Progenitor cell of endocrine pancreas (in vitro differentiated cells): ENCODE measurements around the gene CALHM2. TPM values are rescaled to one million over a fixed set of nuclear protein-coding genes. Genes with fewer than 3 reads are reported as not detected.

Experiments used
- DNase-seq: peaks from one replicate; pipeline ENCODE4 v3.0.0; 2021; ENCODE audit warnings: low spot score; ENCODE audit not compliant: unreplicated experiment
- H3K27ac Mint-ChIP-seq: 2 replicates; pipeline ENCODE4 v1.8.0; 2021; ENCODE audit warnings: mild to moderate bottlenecking, moderate library complexity, mixed read lengths
- H3K27me3 Mint-ChIP-seq: 2 replicates; pipeline ENCODE4 v1.8.0; 2021; ENCODE audit warnings: mixed read lengths
- H3K36me3 Mint-ChIP-seq: 2 replicates; pipeline ENCODE4 v1.8.0; 2022; ENCODE audit warnings: mixed read lengths; ENCODE audit not compliant: insufficient read depth
- H3K4me1 Mint-ChIP-seq: 2 replicates; pipeline ENCODE4 v1.8.0; 2021; ENCODE audit warnings: low read depth, mixed read lengths
- H3K4me3 Mint-ChIP-seq: 2 replicates; pipeline ENCODE4 v1.8.0; 2021; ENCODE audit warnings: low read depth, mild to moderate bottlenecking, moderate library complexity, mixed read lengths
- H3K9me3 Mint-ChIP-seq: 2 replicates; pipeline ENCODE4 v1.8.0; 2021; ENCODE audit warnings: low read depth, mixed read lengths
- long read RNA-seq: library from polyadenylated mRNA; unstranded; transcript quantifications from one replicate; pipeline ENCODE4 v2.0.0, GENCODE V29; 2020
- total RNA-seq: library from RNA; stranded (reverse); gene quantifications from 2 replicates; pipeline ENCODE4 v1.2.1, GENCODE V29; 2021
- TF ChIP-seq, protein P1 (sequence below): fragments of 200-600 bp; sonication (generic); IDR thresholded peaks from one replicate; pipeline ENCODE4 v1.5.0; 2021; ENCODE audit warnings: antibody characterized with exemption, mild to moderate bottlenecking; ENCODE audit not compliant: unreplicated experiment

The CALHM2 gene, protein sequence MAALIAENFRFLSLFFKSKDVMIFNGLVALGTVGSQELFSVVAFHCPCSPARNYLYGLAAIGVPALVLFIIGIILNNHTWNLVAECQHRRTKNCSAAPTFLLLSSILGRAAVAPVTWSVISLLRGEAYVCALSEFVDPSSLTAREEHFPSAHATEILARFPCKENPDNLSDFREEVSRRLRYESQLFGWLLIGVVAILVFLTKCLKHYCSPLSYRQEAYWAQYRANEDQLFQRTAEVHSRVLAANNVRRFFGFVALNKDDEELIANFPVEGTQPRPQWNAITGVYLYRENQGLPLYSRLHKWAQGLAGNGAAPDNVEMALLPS
- 0.58 and 0.69 TPM in 2 replicates for total RNA-seq
- long read RNA-seq, partial matches to known transcripts, result 0 of 1 reads
- long read RNA-seq, other reads (novel, unspliced or antisense), result 1 of 1 reads

DNA sequence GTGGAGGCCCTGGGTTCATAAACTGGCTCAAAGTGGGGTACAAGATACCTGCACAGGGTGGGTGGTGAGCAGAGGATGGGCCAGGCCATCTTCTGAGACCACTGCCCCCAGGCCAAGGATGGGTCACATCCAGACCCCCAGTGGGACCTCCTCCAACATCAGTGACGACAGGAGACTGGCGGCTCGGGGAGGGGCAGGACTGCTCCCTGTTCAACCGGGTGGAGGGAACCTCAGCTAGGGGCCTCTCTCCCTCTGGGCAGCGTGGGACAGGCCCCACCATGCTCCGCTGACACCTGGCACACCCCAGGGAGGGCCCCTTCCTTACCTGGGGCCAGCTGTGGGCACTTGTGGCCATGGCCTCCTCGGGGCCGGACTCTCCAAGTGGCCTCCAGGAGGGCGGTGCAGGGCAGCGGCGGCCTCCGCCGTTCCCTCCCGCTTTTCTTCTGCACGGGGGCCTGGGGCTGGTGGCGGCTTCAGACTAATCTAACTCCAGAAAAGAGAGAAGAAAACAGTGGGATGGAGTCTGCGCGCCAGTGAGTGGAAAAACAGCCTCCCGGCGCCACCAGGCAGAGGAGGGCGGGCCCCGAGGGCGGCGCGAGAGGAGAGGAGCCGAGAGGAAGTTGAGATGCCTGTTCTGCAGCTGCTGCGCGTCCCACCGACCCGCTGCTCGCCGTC, at the start of gene CALHM2:
Gene CALHM2, minus strand, starts transcription at position 540 of the 675 bp plus-strand sequence. CDS start 2,429 bp downstream, outside the sequence.
- TF ChIP-seq, protein P1, sequence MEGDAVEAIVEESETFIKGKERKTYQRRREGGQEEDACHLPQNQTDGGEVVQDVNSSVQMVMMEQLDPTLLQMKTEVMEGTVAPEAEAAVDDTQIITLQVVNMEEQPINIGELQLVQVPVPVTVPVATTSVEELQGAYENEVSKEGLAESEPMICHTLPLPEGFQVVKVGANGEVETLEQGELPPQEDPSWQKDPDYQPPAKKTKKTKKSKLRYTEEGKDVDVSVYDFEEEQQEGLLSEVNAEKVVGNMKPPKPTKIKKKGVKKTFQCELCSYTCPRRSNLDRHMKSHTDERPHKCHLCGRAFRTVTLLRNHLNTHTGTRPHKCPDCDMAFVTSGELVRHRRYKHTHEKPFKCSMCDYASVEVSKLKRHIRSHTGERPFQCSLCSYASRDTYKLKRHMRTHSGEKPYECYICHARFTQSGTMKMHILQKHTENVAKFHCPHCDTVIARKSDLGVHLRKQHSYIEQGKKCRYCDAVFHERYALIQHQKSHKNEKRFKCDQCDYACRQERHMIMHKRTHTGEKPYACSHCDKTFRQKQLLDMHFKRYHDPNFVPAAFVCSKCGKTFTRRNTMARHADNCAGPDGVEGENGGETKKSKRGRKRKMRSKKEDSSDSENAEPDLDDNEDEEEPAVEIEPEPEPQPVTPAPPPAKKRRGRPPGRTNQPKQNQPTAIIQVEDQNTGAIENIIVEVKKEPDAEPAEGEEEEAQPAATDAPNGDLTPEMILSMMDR, result no peak
- Mint-ChIP-seq H3K36me3 (peaks cover 6% of the 10 kb centered on the region), H3K27me3 (no peaks in the 10 kb centered on the region), H3K4me3 (no peak within 1 kb of the TSS), H3K9me3 (no peaks in the 10 kb centered on the region), H3K4me1 (no peaks in the 10 kb centered on the region), H3K27ac (no peak within 1 kb of the TSS)
- no peak for DNase-seq

DNA sequence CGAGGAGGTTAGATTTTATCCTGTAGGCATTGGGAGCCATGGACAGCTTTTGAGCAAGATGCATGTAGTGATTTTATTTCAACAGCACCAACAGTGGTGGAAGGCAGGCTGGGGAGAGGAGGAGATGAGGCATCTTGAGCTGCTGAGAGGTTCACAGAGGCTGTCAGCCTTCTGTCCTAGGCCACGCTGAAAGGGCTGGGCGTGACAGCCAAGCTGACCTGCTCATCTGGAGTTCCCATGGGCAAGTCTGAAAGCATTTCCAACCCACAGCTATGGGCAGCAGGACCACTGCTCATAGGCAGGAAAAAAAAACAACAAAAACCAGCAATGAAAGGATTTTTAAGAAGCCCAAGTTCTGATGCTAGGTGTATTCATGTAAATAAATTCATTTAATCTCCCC, 49.0 kb upstream of the CALHM2 start:
- Mint-ChIP-seq H3K27me3 (peaks cover 34% of the 10 kb centered on the region), H3K4me3 (no peak overlapping the region), H3K27ac (no peak overlapping the region), H3K4me1 (peaks cover 13% of the 10 kb centered on the region), H3K36me3 (peaks cover 2% of the 10 kb centered on the region), H3K9me3 (no peaks in the 10 kb centered on the region)
- TF ChIP-seq, protein P1, result no peak
- DNase-seq, result no peak

DNA sequence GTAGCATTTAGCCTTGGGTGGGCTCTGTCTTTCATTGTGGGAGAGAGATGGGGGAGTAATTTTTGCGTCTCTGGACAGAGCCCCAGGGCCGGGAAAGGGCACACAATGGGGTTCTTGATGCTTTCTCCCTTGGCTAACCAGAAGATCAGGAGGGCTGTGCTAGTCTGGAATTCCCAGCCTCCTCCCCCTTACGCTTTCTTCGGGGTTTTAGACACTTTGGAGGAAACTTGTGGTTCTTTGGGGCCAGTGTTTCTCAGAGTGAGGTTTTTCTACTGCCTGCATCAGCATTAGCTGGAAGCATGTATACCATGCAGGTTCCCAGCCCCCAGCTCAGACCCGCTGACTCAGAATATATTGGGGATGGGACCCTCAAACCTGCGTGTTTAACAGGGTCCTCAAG, 48.3 kb upstream of the CALHM2 start:
- Mint-ChIP-seq H3K9me3 (no peaks in the 10 kb centered on the region), H3K4me3 (no peak overlapping the region), H3K36me3 (peaks cover 2% of the 10 kb centered on the region), H3K4me1 (peaks cover 9% of the 10 kb centered on the region), H3K27ac (no peak overlapping the region), H3K27me3 (peaks cover 40% of the 10 kb centered on the region)
- DNase-seq, result no peak
- TF ChIP-seq, protein P1, result no peak

DNA sequence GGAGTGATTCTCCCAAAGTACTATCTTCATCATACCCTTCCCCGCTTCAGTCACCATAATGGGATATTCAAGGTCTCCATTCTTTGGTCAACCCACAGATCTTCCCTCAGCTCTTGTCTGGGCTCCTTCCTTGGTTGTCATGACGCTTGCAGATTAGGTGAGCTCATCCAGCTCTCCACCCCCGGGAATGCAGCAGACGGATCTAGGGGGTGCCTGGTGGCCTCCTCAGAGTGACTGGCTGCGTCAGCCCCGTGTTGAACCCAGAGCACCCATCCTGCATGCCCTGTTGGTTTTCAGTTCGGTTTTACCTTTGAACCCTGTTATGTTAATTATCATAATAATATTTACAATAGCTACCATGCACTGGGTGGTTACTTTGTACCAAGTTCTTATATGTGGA, 47.7 kb upstream of the CALHM2 start:
- Mint-ChIP-seq H3K27me3 (peaks cover 46% of the 10 kb centered on the region), H3K4me3 (no peak overlapping the region), H3K4me1 (peaks cover 9% of the 10 kb centered on the region), H3K27ac (no peak overlapping the region), H3K9me3 (no peaks in the 10 kb centered on the region), H3K36me3 (peaks cover 2% of the 10 kb centered on the region)
- TF ChIP-seq, protein P1, result no peak
- DNase-seq, result no peak

DNA sequence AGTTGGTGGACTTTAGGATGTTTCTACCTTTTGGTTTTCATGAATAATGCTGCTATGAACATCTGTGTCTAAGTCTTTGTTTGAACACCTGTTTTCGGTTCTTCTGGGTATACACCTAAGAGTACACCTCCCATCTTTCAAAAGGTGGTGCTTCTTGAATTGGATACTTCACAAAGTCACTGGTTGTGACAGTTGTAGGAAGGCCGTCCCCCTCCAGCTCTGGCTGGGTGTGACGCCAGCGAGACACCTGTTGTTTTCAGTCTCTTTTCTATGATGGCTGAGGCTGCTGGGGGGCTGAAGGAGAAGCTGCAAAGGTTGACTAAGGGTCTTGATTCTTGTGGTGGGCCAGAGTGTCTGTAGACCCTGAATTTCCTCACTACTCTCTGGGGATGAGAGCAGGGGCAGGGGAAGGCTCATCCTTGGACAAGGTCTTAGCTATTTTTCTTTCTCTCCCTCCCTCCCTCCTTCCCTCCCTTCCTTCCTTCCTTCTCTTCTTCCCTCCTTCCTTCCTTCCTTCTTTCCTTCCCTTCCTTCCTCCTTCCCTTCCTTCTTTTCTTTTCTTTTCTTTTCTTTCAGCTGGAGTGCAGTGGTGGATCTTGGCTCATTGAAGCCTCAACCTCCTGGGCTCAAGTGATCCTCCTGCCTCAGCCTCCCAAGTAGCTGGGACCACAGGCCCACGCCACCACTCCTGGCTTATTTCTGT, 46.9 kb upstream of the CALHM2 start:
- Mint-ChIP-seq H3K9me3 (no peaks in the 10 kb centered on the region), H3K4me3 (no peak overlapping the region), H3K4me1 (peaks cover 7% of the 10 kb centered on the region), H3K27me3 (peaks cover 52% of the 10 kb centered on the region), H3K27ac (no peak overlapping the region), H3K36me3 (peaks cover 2% of the 10 kb centered on the region)
- TF ChIP-seq, protein P1, result no peak
- DNase-seq, result no peak
